Measurements from ENCODE around the gene CCPG1.
A peak's percentile ranks its signal among the peaks of the same experiment; 100 is the strongest.

DNA sequence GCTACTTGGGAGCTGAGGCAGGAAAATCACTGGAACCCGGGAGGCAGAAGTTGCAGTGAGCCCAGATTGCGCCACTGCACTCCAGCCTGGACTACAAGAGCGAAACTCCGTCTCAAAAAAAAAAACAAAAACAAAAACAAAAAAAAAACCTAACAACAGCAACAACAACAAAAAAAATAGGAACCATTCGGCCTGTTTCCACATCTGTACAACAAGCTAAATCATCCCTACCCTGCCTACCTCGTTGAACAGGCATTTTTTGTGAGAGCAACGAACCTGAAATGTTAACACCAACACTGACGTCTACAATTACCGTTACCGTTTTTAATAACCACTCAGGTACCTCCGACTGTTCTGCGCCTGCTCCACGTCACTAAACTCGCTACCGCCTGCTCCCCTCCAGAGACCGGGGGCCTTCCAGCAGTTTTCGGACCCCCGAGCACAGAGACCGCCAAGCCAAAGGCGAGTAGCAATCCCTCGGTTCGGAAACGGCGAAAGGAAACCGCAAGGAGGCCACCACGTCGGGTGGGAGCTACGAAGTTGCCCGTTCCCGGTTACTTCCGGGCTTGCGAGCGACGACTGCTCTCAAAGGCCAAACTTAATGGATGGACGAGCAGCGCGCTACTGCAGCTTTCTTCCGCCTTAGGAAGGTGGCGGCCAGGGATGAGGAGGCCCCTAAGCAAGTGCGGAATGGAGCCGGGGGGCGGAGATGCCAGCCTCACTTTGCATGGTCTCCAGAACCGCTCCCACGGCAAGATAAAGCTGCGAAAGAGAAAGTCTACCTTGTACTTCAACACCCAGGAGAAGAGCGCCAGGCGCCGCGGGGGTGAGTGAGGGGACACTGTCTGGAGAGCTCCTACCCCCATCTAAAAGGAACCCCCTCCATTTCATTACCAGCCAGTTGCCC lies 89.3 kb downstream of the CCPG1 start, which contains the start of the genes PIGB and PIGBOS1:
- no peak for TF ChIP-seq RAD21 (IDR thresholded peaks at IDR 0.05; ENCODE audit: insufficient read depth, low read depth, low read length)
- no peak; the same call in 1 of the 2 replicates for TF ChIP-seq NR2F1 (conservative IDR thresholded peaks at IDR 0.05)
- peak; percentile 96 for TF ChIP-seq POLR2AphosphoS5 (IDR thresholded peaks at IDR 0.05; ENCODE audit: low read length)

Data from GM12878 (cell line).